Measurements from ENCODE around the gene EPM2AIP1.

The EPM2AIP1 gene

DNA sequence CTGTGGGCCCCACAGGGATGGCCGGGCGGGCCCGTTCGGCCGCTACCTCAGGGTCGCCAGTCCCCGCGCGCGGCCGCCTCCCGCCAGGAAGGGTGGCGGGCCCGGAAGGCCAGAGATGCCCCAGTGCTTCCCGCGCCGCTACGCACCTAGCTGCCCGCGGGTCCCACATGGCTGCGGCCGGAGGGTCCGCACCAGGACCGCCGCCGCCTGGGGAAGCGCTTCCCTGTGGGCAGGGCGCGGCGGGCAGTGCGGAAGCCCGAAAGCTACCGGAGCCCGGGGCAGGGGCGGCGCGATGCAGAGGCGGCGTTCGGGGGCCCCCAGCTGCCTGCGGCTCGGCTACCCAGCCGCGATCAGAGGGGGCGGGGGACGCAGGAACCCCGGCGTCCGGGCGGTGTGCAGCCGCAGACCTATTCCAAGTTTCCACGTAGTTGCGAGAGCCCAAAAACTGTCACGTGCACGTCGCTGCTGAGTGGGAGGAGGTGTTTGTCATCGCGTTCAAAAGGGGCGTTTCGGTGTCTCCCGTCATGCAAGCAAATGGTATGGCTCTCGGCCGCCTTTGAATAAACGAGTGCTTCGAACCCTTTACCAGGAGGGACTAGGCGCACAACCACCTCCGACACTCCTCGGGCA, 48.2 kb downstream of the EPM2AIP1 start, which contains the start of gene TRANK1:
TRANK1 (minus strand) TSS at position 414 of the 630 bp plus-strand sequence; CDS start at position 169, 245 bp downstream.
- FAIRE-seq (peak; percentile 9), DNase-seq (ENCODE audit: insufficient read length) (peak; percentile 61)
- TF ChIP-seq POLR2AphosphoS5 (IDR thresholded peaks at IDR 0.05; ENCODE audit: low read depth, low read length) (no peak), POLR2A (IDR thresholded peaks at IDR 0.05; ENCODE audit: low read depth, low read length) (no peak), TAF1 (IDR thresholded peaks at IDR 0.05; ENCODE audit: borderline replicate concordance, low read depth, low read length) (no peak)

DNA sequence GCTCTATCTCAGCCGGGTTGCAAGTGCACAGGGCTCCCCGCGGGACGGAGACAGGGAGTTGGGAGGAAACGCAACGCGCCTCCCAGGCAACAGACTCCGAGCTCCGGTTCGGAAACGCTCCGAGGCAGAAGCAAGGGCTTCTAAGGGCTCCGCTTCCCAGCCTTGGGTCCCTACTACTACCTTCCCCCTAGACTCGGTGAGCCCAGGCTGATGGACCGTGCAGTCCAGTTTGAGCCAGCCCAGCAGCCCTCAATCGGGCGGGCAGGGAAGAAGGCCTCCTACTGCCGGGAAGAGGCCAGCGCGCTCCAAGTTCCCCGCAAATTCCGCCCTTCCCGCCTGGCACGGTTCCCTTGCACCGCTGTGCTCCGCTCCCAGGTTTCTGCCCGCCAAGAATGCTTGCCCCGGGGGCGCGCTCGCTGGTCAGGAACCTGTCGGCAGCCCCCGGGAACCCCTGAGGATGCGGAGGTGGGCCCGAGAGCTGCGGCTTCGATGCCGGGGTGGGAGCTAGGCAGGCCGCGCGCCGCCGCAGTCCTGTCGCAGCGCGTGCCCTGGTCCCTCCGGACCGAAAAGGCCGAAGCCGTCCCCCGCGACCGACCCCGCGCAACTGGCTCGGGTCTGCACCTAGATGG, 48.8 kb downstream of the EPM2AIP1 start:
- DNase-seq (ENCODE audit: insufficient read length) (peak; percentile 60), FAIRE-seq (no peak)
- no peak for TF ChIP-seq POLR2A (IDR thresholded peaks at IDR 0.05; ENCODE audit: low read depth, low read length)
- no peak for TF ChIP-seq POLR2AphosphoS5 (IDR thresholded peaks at IDR 0.05; ENCODE audit: low read depth, low read length)
- TF ChIP-seq TAF1 (IDR thresholded peaks at IDR 0.05; ENCODE audit: borderline replicate concordance, low read depth, low read length) = no peak

DNA sequence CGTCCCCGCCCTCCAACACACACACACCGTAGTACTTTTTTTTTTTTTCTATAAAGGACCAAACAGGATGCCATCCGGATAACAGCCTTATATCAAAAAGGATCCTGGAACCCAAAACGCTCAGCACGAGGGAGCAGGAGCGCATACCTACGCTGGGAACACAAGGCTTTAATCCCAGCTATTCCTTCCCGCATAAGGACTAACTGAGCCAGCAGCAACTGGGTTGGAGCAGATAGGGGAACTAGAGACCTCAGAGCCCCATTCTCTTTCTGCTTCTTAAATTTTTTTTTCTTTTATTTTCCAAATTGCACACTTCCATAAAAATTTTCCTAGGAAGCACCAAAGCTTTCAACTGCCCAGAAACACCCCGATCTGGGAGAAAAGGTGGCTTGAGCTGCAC, 49.3 kb downstream of the EPM2AIP1 start:
- DNase-seq (ENCODE audit: insufficient read length) (no peak), FAIRE-seq (no peak)
- TF ChIP-seq POLR2AphosphoS5 (IDR thresholded peaks at IDR 0.05; ENCODE audit: low read depth, low read length) = no peak
- TF ChIP-seq POLR2A (IDR thresholded peaks at IDR 0.05; ENCODE audit: low read depth, low read length) = no peak
- TF ChIP-seq TAF1 (IDR thresholded peaks at IDR 0.05; ENCODE audit: borderline replicate concordance, low read depth, low read length) = no peak

DNA sequence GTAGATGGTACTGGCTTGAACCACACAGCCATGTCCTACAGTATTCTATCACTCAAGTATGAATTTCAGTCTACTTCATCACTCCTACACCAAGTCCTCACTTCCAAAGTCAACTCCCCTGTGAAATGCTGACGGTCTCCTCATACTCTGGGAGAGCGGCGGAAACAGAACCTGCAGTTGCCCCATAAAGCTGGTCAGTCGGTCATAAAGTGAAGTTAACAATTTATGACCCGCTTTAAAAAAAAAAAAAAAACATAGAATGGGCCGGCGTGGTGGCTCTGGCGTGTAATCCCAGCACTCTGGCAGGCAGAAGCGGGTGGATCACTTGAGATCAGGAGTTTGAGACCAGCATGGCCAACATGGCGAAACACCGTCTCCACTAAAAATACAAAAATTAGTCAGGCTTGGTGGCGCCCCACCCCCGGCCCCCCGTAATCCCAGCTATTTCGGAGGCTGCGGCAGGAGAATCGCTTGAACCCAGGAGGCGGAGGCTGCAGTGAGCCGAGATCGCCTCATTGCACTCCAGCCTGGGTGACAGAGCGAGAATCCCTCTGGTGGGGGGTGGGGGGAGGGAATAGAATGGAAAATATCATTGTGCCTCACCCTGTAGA, 50.2 kb downstream of the EPM2AIP1 start:
- TF ChIP-seq TAF1 (IDR thresholded peaks at IDR 0.05; ENCODE audit: borderline replicate concordance, low read depth, low read length) (no peak), POLR2A (IDR thresholded peaks at IDR 0.05; ENCODE audit: low read depth, low read length) (no peak), POLR2AphosphoS5 (IDR thresholded peaks at IDR 0.05; ENCODE audit: low read depth, low read length) (no peak)
- DNase-seq (ENCODE audit: insufficient read length) (no peak), FAIRE-seq (no peak)

DNA sequence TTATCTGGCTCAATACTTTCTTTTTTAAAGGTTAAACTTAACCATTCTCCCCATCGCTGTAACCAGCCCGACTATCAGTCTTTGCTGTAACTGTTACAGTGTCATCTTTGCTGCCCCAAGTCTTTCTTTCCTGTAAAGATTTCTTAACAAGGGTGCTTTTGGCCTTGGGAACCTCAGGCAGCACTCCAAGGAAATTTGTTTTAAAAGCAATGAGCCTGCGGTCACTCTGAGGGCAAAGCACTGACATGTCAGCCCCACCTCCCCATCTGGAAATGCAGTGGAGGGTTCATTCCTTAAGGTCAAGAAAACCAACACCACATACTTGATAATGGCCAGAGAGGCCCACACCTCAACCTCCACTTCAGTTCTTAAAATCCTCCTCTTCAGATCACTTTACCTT, 51.3 kb downstream of the EPM2AIP1 start:
- TF ChIP-seq POLR2AphosphoS5 (IDR thresholded peaks at IDR 0.05; ENCODE audit: low read depth, low read length) (no peak), POLR2A (IDR thresholded peaks at IDR 0.05; ENCODE audit: low read depth, low read length) (no peak), TAF1 (IDR thresholded peaks at IDR 0.05; ENCODE audit: borderline replicate concordance, low read depth, low read length) (no peak)
- DNase-seq (ENCODE audit: insufficient read length) (no peak), FAIRE-seq (no peak)

DNA sequence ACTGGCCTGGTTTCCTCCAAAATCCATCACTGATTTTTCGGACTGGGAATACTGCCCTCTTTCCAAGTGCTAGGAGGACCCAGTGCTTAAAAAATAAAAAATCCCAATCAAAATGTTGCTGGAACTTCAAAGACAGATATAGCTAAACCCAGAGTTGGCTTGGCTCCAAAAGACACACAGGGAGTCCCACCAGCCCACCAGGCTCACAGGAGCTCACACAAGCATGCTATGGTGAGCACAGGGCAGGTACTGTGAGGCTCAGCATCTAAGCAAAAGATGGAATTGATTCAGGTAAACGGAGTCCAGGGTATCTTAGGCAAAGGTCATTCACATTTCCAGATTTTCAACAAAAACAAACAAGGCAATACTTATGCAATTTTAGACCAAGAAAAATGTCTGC, 51.8 kb downstream of the EPM2AIP1 start:
- TF ChIP-seq POLR2AphosphoS5 (IDR thresholded peaks at IDR 0.05; ENCODE audit: low read depth, low read length) = no peak
- DNase-seq (ENCODE audit: insufficient read length) (no peak), FAIRE-seq (no peak)

DNA sequence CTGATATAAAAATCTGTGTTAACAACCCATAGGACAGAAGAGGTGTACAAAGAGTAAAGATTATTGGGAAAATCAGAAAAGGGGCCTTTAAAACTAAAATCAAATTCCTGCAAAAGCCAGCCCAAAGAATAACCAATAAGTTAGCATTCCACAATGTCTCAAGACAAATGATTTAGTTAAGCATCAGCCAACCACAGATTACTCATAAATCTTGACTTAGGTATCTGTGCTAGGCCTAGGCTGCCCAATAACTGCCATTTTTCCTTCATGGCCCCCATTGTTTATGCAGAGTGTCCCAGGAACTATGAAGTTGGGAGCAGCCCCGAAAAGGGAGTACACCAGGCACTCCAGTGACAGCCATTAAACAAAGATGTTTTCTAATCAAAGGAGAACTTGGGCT, 55.4 kb downstream of the EPM2AIP1 start:
- FAIRE-seq (no peak), DNase-seq (ENCODE audit: insufficient read length) (no peak)
- TF ChIP-seq POLR2A (IDR thresholded peaks at IDR 0.05; ENCODE audit: low read depth, low read length) (no peak), TAF1 (IDR thresholded peaks at IDR 0.05; ENCODE audit: borderline replicate concordance, low read depth, low read length) (no peak), POLR2AphosphoS5 (IDR thresholded peaks at IDR 0.05; ENCODE audit: low read depth, low read length) (no peak)
